Left lung (tissue), 10 donors: ENCODE results near the gene TTC16. TPM values are rescaled to one million over a fixed set of nuclear protein-coding genes. Genes with fewer than 3 reads are reported as not detected.
"Not testable (repeated sequence)": the region's sequence is repeated elsewhere in the genome, so short reads cannot be mapped to it uniquely, and the experiment has no call there.

Experiments
- ATAC-seq: fragments of 200-7000 bp; cut with Tn5 transposase; one replicate; pipeline ENCODE4 v1.9.1; 2020; ENCODE audit warnings: moderate library complexity
- DNase-seq, 4 donors: peaks; one replicate each; pipeline ENCODE4 v3.0.0-alpha.2; 2013 to 2020
- H3K27ac ChIP-seq, 2 donors: fragments of 200-600 bp; sonication (generic) in 1 of 2; one replicate each; pipeline versions ENCODE4 v1.5.0 to v1.8.0; 2020 to 2021
- H3K27me3 ChIP-seq, 2 donors: fragments of 200-600 bp; sonication (generic) in 1 of 2; one replicate each; pipeline versions ENCODE4 v1.5.0 to v1.8.0; 2020 to 2021
- H3K36me3 ChIP-seq, 2 donors: fragments of 200-600 bp; sonication (generic) in 1 of 2; one replicate each; pipeline versions ENCODE4 v1.5.0 to v1.8.0; 2020 to 2021
- H3K4me1 ChIP-seq, 2 donors: fragments of 200-600 bp; one replicate each; pipeline ENCODE4 v1.8.0; 2021
- H3K4me3 ChIP-seq, 2 donors: fragments of 200-600 bp; sonication (generic) in 1 of 2; one replicate each; pipeline versions ENCODE4 v1.5.0 to v1.8.0; 2020 to 2021; ENCODE audit warnings: mild to moderate bottlenecking in 1 of 2
- H3K9me3 ChIP-seq, 2 donors: fragments of 200-600 bp; sonication (generic) in 1 of 2; one replicate each; pipeline versions ENCODE4 v1.5.0 to v1.8.0; 2020 to 2021
- CTCF ChIP-seq, 2 donors: fragments of 200-600 bp; sonication (generic) in 1 of 2; IDR thresholded peaks; one replicate each; pipeline versions ENCODE4 v1.5.0 to v1.8.0; 2021; ENCODE audit warnings: antibody characterized with exemption in 2 of 2
- intact Hi-C, 2 donors: fragments of 100-400 bp; cut with DNase I; formaldehyde crosslinking; loops; one replicate each; pipeline versions ENCODE4 v1.11.2 to v1.14.2; 2022
- polyA plus RNA-seq, 6 donors: library from polyadenylated mRNA; unstranded; fragments of 120-200 nt; gene quantifications; one replicate each; pipeline ENCODE4 v1.2.1, GENCODE V29; 2013; ENCODE audit not compliant: insufficient read length in 6 of 6
- total RNA-seq, 2 donors: library from RNA; stranded (reverse); fragmentation: NEBNext Ultra II Directional; extraction: Animal tissue kit (Norgen Biotek cat#: 25700); gene quantifications; one replicate each; pipeline ENCODE4 v1.2.1, GENCODE V29; 2021
- donor health status: DM: no; HTN: yes; CAD: no.
- donor health status: DM: no; HTN: no; CAD: no.

TTC16 gene
- total and polyA plus RNA-seq, 8 donors: 0.15 to 1.4 (median 0.78) TPM

- H3K4me1 ChIP-seq: peaks cover 0 to 15% of the 10 kb centered on the region in 2 donors
- no peak for TF ChIP-seq CTCF (IDR thresholded peaks at IDR 0.05)
- H3K36me3 ChIP-seq: peaks cover 0 to 61% of the 10 kb centered on the region in 2 donors
- ATAC-seq (peak; percentile 27), DNase-seq (no peak)
- intact Hi-C loops: no loop called here
- H3K27me3 ChIP-seq: peaks cover 18 to 37% of the 10 kb centered on the region in 2 donors
- H3K9me3 ChIP-seq: no peaks in the 10 kb centered on the region
- H3K4me3 ChIP-seq: peak overlapping the region in 1 of 2 donors; percentile 26
- H3K27ac ChIP-seq: peak overlapping the region; percentile 26 to 28
Observed at GRCh38 chr9:127754099-127755060, 38.5 kb downstream of the TTC16 start.

GRCh38 chr9:127755061-127756060, 39.5 kb downstream of the TTC16 start:
- DNase-seq: peak in 1 of 4 donors; percentile 36
- Histone ChIP-seq H3K36me3 (peaks cover 0 to 54% of the 10 kb centered on the region in 2 donors), H3K4me3 (peak overlapping the region in 1 of 2 donors; percentile 26), H3K9me3 (no peaks in the 10 kb centered on the region), H3K4me1 (peaks cover 0 to 15% of the 10 kb centered on the region in 2 donors), H3K27ac (peak overlapping the region; percentile 18 to 26), H3K27me3 (peaks cover 18 to 37% of the 10 kb centered on the region in 2 donors)
- ATAC-seq: peak; percentile 25
- no peak for TF ChIP-seq CTCF (IDR thresholded peaks at IDR 0.05)
- intact Hi-C loops: no loop called here

- no peak for DNase-seq
- Histone ChIP-seq H3K36me3 (peaks cover 0 to 50% of the 10 kb centered on the region in 2 donors), H3K4me3 (peak overlapping the region in 1 of 2 donors; percentile 26), H3K27ac (peak overlapping the region in 1 of 2 donors; percentile 18), H3K9me3 (no peaks in the 10 kb centered on the region), H3K27me3 (peaks cover 18 to 37% of the 10 kb centered on the region in 2 donors), H3K4me1 (peaks cover 0 to 18% of the 10 kb centered on the region in 2 donors)
- intact Hi-C loops: no loop called here
- ATAC-seq: no peak
- TF ChIP-seq CTCF (IDR thresholded peaks at IDR 0.05): no peak
Observed at GRCh38 chr9:127756233-127756632, 40.4 kb downstream of the TTC16 start.

GRCh38 chr9:127756776-127757175, 40.9 kb downstream of the TTC16 start:
- intact Hi-C loops, H3K4me3 ChIP-seq, H3K27ac ChIP-seq: not testable (repeated sequence)

GRCh38 chr9:127758843-127759242, 43.0 kb downstream of the TTC16 start:
- H3K36me3 ChIP-seq: peaks cover 0 to 41% of the 10 kb centered on the region in 2 donors
- peak overlapping the region in 1 of 2 donors; percentile 7 for H3K4me3 ChIP-seq
- H3K9me3 ChIP-seq: no peaks in the 10 kb centered on the region
- no peak for DNase-seq
- ATAC-seq: no peak
- peak overlapping the region in 1 of 2 donors; percentile 55 for H3K27ac ChIP-seq
- peaks cover 0 to 40% of the 10 kb centered on the region in 2 donors for H3K4me1 ChIP-seq
- TF ChIP-seq CTCF (IDR thresholded peaks at IDR 0.05): no peak
- peaks cover 18 to 28% of the 10 kb centered on the region in 2 donors for H3K27me3 ChIP-seq
- intact Hi-C loops: no loop called here

More at GRCh38 chr9:127756776-127757175, 40.9 kb downstream of the TTC16 start:
- not testable (repeated sequence) for ATAC-seq, H3K9me3 ChIP-seq, DNase-seq
- H3K36me3 ChIP-seq: peaks cover 0 to 49% of the 10 kb centered on the region in 2 donors
- peaks cover 0 to 21% of the 10 kb centered on the region in 2 donors for H3K4me1 ChIP-seq
- H3K27me3 ChIP-seq: peaks cover 18 to 37% of the 10 kb centered on the region in 2 donors
